GM21381 (cell line): ENCODE results near the gene ARGLU1.
"Not testable (repeated sequence)": the region's sequence is repeated elsewhere in the genome, so short reads cannot be mapped to it uniquely, and the experiment has no call there.

Experiments used
- ATAC-seq: cut with Tn5 transposase; IDR thresholded peaks from one replicate; pipeline ENCODE4 v1.9.1; 2021; ENCODE audit warnings: mild to moderate bottlenecking, moderate library complexity; ENCODE audit not compliant: unreplicated experiment

Gene ARGLU1, protein sequence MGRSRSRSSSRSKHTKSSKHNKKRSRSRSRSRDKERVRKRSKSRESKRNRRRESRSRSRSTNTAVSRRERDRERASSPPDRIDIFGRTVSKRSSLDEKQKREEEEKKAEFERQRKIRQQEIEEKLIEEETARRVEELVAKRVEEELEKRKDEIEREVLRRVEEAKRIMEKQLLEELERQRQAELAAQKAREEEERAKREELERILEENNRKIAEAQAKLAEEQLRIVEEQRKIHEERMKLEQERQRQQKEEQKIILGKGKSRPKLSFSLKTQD

DNA sequence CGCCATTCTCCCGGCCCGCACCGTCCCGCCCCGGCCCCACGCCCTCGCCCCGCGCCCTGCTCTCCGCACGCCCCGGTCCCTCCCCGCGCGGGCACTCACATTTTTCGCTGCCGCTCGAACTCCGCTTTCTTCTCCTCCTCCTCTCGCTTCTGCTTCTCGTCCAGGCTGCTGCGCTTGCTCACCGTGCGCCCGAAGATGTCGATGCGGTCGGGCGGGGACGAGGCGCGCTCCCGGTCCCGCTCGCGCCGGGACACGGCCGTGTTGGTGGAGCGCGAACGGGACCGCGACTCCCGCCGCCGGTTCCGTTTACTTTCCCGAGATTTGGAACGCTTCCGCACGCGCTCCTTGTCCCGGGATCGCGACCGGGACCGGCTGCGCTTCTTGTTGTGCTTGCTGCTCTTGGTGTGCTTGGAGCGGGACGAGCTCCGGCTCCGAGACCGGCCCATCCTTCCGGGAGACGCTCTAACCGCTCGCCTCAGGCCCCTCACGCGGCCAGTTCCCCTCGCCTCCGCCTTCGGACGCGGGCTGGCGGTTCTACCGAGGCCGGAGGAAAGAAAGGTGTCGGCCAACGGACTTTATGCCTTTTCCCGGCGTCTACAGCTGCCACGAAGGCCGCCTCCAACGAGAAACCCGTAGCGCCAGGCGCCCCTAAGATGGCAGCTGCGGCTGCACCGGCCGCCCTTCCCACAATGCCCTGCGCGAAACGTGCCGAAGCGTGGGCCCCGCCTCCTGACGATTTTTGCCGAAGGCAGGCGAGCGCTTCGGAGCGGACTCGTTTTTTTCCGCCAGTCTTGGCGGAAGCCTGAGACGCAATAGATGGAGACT, at the start of gene ARGLU1:
ARGLU1 (minus strand) TSS at position 664 of the 825 bp plus-strand sequence; CDS start at position 446, 218 bp downstream.
- peak; percentile 68 for ATAC-seq

DNA sequence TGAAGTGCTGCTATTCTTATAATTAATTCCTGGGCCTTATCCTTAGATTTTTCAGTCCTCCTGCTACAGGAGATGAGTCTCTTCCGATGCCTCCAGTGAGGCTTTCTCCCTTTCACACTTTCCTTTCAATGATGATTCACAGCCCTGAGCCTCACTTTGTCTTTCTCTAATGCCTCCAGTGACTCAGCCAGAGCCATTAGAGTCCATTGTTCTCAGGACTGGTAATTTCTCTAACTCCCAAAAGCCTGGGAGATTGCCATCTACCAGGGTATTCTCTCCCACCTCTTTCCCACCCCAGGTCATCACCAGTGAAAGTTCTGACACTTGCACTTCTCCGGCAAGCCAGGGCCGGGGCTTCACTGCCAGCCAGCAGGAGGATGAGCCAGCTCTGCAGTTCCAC, 49.6 kb upstream of the ARGLU1 start:
- ATAC-seq, result no peak

DNA sequence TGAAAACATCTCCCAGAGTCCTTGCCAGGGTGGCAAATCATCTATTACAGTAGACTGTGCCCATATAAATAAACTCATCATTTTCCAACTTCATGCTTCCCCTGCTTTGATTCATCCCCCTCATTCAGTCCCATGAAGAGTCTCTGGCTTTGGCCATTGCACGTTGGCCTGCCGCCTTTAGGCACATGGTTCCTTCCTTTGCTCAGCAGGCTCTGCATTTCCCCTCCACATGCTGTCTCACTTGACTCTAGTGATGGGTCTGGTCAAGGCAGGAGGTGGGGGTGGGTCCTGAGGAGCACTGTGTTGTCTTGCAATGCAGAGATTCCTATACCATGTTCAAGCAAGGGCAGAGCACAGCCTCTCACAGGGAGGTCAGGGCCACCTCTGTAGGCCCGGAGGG, 48.8 kb upstream of the ARGLU1 start:
- no peak for ATAC-seq

DNA sequence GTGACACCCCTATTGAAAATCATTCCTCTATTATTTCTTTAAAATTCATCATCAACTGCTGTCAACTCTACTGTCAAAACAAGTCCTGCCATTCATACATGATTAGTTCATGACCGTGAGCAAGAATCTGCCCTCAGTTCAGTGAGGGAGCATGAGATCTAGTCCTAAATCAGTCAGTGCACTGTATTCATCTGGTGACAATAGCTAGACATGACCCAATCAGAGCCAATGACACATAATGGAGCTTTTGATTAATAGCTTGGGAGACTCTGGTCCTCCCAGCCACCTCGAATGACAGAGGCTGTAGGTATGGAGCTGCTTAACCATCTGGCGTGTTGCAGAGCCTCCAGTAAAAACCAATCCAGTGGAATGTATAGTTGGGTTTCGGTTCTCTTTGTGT, 46.9 kb upstream of the ARGLU1 start:
- ATAC-seq, result no peak

DNA sequence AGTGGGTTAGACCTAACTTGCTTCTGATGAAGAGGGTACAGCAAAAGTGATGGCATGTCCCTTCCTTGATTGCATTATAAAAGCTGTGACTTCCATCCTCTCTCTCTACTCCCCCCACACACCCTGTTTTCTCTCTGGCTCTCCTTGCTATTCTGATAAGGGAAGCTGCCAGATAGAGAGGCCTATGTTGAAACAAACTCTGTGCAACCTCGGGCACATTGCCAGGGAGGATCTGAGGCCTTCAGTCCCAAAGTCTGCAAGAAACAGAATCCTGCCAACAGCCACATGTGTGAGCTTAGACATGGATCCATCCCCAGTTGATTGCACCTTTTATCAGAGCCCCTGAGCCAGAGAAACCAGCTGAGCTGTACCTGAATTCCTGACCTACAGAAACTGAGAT, 44.8 kb upstream of the ARGLU1 start:
- ATAC-seq, result no peak

DNA sequence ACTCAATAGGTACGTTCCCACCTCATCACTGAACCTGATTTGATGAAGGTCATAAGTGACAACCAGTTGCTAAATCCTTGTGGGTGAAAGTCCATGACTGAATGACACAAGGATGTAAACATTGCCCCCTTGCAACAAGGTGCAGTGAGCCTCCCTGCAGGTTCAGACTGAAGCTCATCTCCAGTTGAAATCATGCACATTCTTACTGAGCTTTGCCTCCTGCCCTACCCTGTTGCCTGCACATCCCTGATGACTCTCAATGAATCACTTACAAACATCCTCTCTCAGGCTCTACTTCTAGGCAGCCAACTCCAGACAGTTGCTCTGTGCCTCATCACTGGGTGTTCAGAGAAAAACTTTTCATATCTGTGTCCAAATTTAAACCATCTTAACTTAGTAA, 42.5 kb upstream of the ARGLU1 start:
- no peak for ATAC-seq

DNA sequence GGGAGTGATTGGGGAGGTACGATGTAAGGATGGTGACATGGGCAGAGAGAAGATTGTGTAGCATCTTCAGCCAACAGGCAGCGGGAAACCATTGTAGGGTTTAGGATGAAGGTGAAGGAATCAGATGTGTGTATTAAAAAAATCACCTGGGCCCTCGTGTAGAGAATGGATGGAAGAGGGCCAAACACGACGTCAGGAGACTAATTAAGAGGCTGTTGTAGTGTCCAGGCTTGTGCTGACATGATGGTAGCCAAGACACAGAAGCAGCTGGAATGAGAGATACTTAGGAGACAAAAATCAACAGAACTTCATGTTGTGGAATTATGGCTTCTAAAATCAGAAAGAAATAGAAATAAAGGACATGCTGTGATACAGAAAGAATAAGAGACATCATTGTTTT, 41.2 kb upstream of the ARGLU1 start:
- no peak for ATAC-seq

DNA sequence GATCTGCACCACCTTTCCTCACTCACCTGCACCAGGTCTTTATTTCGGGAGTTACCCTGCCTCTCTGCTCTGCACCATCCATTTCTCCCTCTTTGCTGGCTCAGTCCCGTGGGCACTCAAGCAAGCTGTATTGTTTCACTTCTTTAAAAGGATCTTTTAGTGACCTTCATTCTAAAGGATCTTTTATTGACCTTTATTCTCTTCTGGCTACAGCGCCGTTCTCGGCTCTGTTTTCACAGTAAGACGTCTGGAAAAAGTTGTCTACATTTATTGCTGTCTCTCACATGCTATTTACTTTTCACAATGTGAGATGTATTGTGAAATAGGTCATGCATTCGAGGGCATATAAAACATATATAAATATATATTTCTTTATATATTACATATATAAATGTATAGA, 35.6 kb upstream of the ARGLU1 start:
- ATAC-seq, result no peak

DNA sequence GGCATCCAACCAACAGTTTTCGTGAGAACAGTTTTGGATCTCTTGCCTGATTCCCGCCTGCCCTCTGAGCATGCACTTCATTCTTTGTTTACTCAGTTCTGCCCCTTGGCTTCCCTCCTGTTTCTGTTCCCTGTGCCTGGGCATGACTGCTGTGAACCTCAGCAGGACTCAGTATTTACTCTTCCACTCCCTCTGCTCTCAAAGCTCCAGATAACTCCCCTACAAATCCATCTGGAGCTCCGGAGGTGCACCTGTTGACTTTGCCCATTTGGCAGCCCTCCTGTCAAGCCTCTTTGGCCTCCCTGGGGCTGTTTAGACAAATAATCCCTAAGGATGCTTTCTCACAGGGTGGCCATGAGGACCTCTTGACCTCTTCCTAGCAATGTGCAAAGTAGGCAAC, 34.2 kb upstream of the ARGLU1 start:
- no peak for ATAC-seq

DNA sequence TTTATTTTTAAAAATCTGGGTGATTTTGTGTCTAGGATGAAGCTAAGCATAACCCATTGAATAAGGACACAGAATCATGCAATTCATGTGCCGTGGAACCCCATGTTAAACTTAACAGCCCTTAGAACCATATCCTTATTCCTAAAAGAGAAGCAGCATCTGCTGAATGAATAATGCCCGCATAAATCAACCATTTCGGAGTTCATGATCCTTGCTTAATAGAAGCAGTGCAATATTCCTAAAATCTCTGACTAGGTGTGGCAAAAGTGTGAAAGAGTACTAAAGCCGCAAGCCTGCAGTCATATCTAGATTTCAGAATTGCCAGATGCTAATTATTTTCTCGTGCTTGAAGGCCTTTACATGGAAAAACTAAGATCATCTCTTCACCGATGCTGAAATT, 33.6 kb upstream of the ARGLU1 start:
- ATAC-seq, result no peak

DNA sequence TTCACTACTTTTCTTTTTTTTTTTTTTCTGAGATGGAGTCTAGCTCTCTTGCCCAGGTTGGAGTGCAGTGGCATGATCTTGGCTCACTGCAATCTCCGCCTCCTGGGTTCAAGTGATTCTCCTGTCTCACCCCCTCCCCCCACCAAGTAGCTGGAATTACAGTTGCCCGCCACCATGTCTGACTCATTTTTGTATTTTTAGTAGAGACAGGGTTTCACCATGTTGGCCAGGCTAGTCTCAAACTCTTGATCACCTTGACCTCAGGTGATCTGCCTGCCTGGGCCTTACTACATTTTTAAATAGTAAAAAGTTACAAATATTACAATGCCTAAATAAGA, 32.8 kb upstream of the ARGLU1 start:
- ATAC-seq, result not testable (repeated sequence)

DNA sequence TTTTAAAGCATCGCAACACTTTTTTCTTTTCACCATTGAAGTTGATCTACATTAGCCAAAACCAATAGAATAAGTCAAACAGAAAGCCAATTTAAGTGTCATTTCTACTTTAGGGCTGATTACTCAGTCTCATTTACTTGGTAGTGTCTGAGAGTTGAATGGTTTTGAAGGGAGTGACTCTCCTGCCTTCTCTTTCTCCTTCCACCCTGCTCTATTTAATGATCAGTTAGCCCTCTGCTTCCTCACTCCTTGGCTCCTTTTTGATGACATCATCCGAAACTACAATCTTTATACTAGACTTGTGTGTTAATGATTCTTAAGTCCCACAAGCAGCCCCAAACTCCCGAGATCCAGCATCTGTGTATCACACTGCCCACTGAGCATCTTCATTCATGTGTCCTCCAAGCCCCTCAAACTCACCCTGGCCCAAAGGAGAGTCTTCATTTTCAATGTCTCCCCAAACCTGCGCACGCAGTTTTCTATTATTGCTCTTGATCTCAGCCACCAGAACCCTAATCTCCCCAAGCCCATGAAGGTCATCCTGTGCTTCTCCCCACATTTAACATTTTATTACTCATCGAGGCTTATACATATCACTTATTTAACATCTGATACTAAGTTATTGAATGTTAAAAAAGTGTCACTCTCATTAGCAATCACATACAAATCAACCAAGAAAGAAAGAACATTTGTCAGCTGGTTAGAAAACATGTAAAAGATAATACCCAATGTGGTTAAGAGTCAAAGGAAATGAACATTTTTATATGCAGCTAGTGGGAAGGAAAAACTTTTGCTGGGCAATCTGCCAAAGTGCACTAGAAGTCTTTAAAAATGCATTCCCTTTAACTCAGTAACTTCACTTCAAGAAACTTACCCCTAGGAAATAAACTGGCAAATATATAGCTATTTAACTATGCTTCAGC, 32.2 kb upstream of the ARGLU1 start:
- no peak for ATAC-seq

DNA sequence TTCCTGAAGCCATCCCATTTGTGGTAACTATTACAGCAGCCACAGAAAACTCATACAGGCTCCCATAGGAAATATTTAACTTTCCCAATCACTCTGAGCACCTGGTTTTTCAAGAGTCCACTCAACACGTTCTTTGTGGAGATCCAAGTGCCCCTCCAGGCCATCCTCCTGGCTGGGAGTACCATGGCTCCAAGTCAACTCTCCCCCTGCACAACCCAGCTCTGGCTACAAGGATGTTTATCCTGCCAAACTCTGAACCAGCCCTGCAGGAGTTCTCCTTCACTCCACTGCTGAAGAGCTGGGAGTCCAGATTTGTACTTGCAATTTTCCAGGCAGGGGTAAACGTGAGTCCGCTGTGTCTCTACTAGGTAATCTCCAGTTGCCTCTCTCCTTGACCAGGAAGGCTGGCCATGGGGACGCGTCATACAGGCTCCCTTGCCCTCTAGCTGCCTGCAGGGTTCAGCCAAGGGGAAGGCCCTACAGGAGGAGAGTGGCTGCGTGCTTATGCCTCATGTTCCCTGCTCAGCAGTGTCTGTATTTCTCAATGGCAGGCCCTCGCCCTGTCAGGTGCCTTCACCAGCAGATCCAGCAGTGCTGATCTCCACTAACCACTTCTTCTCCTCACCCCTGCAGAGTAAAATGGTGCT, 29.9 kb upstream of the ARGLU1 start:
- no peak for ATAC-seq

DNA sequence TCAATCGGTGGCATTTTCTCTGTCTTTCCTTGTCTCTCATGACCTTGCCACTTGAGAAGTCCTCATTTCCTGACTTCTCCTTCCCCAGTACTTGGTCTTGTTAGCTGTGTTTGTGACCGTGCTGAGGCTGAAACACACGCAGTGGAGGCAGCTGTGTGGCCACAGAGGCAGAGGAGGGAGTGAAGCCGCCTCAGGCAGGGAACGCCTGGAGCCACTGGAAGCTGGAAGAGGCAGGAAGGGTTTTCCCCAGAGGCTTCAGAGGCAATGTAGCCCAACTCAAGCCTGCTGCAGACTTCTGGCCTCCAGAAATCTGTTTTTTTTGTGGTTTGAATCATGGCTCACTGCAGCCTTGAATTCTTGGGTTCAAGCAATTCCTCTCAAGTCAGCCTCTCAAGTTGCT, 29.2 kb upstream of the ARGLU1 start:
- no peak for ATAC-seq

DNA sequence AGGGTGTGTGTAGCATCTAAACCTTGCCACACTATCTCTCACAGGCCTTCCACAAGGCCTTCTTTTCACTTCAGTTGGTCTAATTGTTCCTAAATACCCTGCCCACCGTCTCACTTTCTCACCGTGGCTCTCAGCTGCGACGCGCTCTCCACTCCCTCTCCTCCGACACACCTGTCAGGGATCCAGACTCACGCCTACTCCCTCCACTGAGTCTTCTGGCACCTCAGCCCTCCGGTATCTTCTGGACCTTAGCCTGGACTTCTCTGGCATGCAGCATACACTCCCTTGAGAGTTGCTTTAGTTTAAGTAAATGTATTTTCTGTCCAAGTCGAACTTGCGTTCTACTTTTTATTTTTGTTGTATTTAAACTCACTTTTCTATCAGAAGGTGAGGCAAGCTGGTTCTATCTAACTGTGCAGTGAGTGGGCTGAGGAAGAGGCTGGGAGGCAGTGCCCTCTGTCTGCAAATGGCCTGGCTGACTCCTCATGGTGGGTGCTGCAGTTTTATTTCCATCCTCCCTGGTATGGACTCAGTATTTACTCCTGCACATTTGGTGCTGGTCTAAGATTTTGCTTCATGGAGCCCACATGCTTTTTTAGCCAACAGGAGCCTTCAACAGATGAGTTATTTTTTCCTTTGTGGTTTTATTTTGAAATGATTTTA, 28.5 kb upstream of the ARGLU1 start:
- no peak for ATAC-seq

DNA sequence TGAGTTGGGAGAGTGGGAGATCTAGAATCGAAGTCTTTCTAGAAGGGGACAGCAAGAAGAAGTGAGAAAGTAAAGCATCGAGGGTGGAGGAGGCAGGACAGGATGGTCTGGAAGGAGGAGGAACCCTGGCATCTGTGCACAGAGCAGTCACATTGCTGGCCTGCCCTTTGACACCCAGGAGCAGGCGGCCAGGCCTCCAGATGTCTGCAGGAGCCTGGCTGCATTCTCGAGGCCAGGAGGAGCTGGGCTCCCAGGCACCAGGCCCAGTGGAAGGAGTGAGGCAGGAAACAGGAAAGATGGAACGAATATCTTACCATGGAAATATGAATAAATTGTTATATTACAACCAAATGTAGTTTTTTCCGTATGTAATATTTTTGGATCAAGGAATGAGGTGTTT, 27.7 kb upstream of the ARGLU1 start:
- no peak for ATAC-seq

DNA sequence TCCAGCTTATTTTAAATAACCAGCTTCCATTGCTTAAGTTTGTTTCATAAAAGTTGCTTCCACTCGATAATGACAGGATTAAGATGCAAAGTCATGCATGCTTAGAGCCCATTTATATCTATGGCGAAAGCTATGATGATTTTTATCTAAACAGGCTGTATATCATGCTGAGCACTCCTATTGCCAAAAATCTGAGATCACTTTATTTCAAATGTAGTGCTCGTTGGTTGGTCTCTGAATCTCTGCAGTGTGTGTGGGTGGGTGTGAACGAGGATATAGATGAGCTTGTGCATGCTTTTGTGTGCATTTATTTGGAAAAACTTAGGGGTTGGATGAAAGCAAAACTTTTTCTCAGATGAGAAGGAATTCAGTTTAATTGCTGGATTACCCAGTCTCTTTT, 27.0 kb upstream of the ARGLU1 start:
- no peak for ATAC-seq

DNA sequence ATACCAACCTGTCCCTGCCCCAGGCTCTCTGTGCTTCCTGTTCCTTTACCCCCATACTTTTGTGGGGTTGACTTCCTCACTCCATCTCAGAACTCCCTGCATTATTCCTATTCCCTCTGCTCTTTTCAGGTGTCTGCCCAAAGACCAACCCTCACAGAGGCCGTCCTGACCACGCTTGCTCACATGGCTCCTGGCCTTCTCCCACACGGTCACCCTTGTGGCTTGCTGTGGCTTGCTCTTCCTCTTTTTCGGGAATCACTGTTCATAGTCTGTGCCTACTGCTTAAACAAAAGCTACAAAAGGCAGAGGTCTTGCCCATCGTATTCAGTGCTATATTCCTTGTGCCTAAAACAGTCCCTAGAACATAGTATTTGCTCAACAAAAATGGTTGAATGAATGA, 25.2 kb upstream of the ARGLU1 start:
- no peak for ATAC-seq

DNA sequence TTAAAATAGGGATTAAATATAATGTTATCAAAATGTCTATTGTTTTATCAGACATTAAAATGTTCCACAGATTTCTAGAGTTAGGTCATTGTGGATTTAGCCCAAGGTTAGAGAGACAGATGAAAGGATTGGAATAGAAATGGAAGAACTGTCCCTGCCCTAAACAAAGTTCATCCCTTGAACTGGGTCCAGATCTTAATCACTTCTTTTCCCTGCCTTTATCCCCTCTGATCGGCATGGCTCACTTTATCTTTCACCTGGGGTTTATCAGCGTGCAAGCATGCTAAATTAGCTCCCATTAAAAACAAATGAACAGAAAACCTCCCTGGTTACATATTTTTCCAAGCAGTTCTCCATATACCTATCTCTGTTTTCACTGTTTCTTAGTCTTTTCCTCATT, 23.4 kb upstream of the ARGLU1 start:
- ATAC-seq, result no peak

DNA sequence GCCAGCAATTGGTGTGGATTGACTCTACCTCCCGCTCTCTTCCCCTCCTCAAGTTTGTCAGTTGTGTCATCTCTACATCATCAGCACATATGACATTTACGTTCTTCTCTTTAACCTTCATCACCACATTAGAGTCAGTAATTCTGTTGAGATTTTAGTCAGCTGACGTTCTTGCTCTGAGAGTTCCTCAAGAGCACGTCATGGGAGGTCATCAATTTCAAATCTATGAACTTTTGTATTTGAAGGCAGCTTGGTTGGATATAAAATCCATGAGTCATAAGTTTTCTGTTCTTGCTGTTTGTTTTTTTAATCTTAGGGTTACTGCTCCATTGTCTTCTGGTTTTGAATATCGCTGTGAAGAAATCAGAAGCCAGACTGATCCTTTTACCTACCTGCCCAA, 21.8 kb upstream of the ARGLU1 start:
- no peak for ATAC-seq

DNA sequence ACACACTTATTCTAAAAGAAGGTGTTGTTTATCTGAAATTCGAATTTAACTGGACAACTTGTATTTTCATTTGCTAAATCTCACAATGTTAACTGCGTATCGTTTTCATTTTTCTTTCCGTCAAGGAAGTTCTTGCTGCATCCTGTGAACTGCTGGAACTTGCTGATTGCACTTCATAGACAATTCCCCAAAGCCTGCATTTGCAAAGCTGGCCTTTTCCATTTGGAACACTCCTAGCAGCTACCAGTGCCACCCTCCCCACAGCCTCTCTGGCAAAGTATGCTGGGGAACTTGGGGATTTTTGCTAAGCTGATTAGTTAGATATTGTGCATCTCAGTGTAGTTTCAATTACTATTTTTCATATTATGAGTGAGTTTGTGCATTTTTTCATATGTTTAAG, 20.4 kb upstream of the ARGLU1 start:
- ATAC-seq, result no peak
